ENCODE data around the gene MIPOL1. TPM values are rescaled to one million over a fixed set of nuclear protein-coding genes. Genes with fewer than 3 reads are reported as not detected.
"Not testable (repeated sequence)": the region's sequence is repeated elsewhere in the genome, so short reads cannot be mapped to it uniquely, and the experiment has no call there.

The MIPOL1 gene
- total and polyA plus RNA-seq, 2 of the 13 experiments (the other 11 are each of a cell fraction or from before 2014, with no cell fraction given) = 8.6 to 34.2 TPM

- TF ChIP-seq SOX13, FOXP1 (IDR thresholded peaks at IDR 0.05): not testable (repeated sequence)
- TF ChIP-seq SOX13 (CRISPR knock-in tag; conservative IDR thresholded peaks at IDR 0.05 in 1 of 2, IDR thresholded peaks at IDR 0.05 in 1 of 2) (peak in 1 of 2 experiments; percentile 18; a peak in 1 of 4 replicates), KDM5B (CRISPR knock-in tag; IDR thresholded peaks at IDR 0.05; ENCODE audit: borderline replicate concordance) (peak; percentile 63; the same call in 1 of the 2 replicates), ZNF513 (CRISPR knock-in tag; conservative IDR thresholded peaks at IDR 0.05) (peak; percentile 61; the same call in 1 of the 2 replicates), ZSCAN5A (CRISPR knock-in tag; IDR thresholded peaks at IDR 0.05; ENCODE audit: borderline replicate concordance) (0 out of 2 replicates have a peak, but pooled peaks have one; percentile 69), ZMYM3 (CRISPR knock-in tag; IDR thresholded peaks at IDR 0.05) (peak; percentile 82; the same call in 1 of the 2 replicates), ZNF605 (CRISPR knock-in tag; IDR thresholded peaks at IDR 0.05) (peak; percentile 87), HDAC1 (CRISPR knock-in tag; IDR thresholded peaks at IDR 0.05) (peak; percentile 61; the same call in 1 of the 2 replicates), FOXP1 (CRISPR knock-in tag; IDR thresholded peaks at IDR 0.05) (peak; percentile 53), SAP130 (CRISPR knock-in tag; IDR thresholded peaks at IDR 0.05; ENCODE audit: low read depth) (peak; percentile 56), ZNF350 (CRISPR knock-in tag; IDR thresholded peaks at IDR 0.05; ENCODE audit: borderline replicate concordance, low read depth) (peak; percentile 77; the same call in 1 of the 2 replicates), ZNF598 (CRISPR knock-in tag; IDR thresholded peaks at IDR 0.05; ENCODE audit: borderline replicate concordance) (peak; percentile 58; the same call in 1 of the 2 replicates), ZNF547 (CRISPR knock-in tag; IDR thresholded peaks at IDR 0.05) (peak; percentile 7; the same call in 1 of the 2 replicates), ERF (CRISPR knock-in tag; IDR thresholded peaks at IDR 0.05) (0 out of 2 replicates have a peak, but pooled peaks have one; percentile 13), ZFY (CRISPR knock-in tag; IDR thresholded peaks at IDR 0.05) (peak; percentile 81), POGZ (CRISPR knock-in tag; IDR thresholded peaks at IDR 0.05) (peak; percentile 80), PHF21A (CRISPR knock-in tag; IDR thresholded peaks at IDR 0.05) (peak; percentile 55; the same call in 1 of the 2 replicates), ZNF501 (CRISPR knock-in tag; IDR thresholded peaks at IDR 0.05) (peak; percentile 87), ZFX (CRISPR knock-in tag; IDR thresholded peaks at IDR 0.05; ENCODE audit: low read depth) (peak; percentile 79), MXD3 (CRISPR knock-in tag; IDR thresholded peaks at IDR 0.05) (0 out of 2 replicates have a peak, but pooled peaks have one; percentile 54), MIER2 (CRISPR knock-in tag; IDR thresholded peaks at IDR 0.05) (peak; percentile 11; the same call in 1 of the 2 replicates), ZNF33B (CRISPR knock-in tag; IDR thresholded peaks at IDR 0.05) (peak; percentile 63; the same call in 1 of the 2 replicates), ZBTB49 (CRISPR knock-in tag; IDR thresholded peaks at IDR 0.05; ENCODE audit: borderline replicate concordance) (peak; percentile 45; the same call in 1 of the 2 replicates), ZMYM2 (CRISPR knock-in tag; IDR thresholded peaks at IDR 0.05) (peak; percentile 39; the same call in 1 of the 2 replicates)
Measured at GRCh38 chr14:37187840-37188577, 9.7 kb upstream of the MIPOL1 start (continued).
